ENCODE results near the gene MYH10.

- no peak for TF ChIP-seq ZNF274 (IDR thresholded peaks at IDR 0.05; ENCODE audit: low read depth, low read length)
- TF ChIP-seq YY1 (IDR thresholded peaks at IDR 0.05; ENCODE audit: insufficient read depth, insufficient read length): no peak
Measured at GRCh38 chr17:8632061-8632460, 1.5 kb upstream of the MYH10 start.

Data from NT2/D1 (cell line).